Measurements from ENCODE around the gene ATP5MC3. TPM values are rescaled to one million over a fixed set of nuclear protein-coding genes. Genes with fewer than 3 reads are reported as not detected.

ATP5MC3 gene
- total and polyA plus RNA-seq, 11 donors: 474 to 1,123 (median 1,066) TPM

DNA sequence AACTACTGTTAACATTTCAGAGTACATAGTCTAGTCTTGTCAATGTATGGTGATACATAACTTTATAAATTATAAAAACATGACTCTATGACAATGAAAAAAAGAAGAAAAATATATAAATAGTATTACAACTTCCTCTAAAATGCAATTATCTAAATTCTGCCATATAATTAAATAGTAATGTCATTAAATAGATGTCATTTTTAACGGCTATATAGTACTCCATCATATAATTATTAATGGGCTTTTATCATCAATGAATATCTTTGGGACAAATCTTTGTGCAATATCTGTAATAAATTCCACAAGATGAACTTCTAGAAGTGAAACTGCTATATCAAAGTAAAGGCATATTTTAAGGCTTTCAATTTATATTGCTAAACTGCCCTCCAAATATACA, 38.3 kb downstream of the ATP5MC3 start:
- ATAC-seq: no peak
- H3K36me3 ChIP-seq: peaks cover 0 to 25% (median 14%) of the 10 kb centered on the region in 9 donors
- H3K4me1 ChIP-seq: peaks cover 0 to 24% (median 10%) of the 10 kb centered on the region in 12 donors
- H3K9me3 ChIP-seq: no peaks in the 10 kb centered on the region
- H3K4me3 ChIP-seq: no peak overlapping the region
- H3K27ac ChIP-seq: no peak overlapping the region
- intact Hi-C loops (cut with DNase I): no loop called here
- no peak for DNase-seq
- 95 to 99% (median 98%) methylated on average over 1 of the region's 1 CpG for WGBS, 4 donors
- no peak for TF ChIP-seq POLR2A (IDR thresholded peaks at IDR 0.05)
- TF ChIP-seq, protein P1, sequence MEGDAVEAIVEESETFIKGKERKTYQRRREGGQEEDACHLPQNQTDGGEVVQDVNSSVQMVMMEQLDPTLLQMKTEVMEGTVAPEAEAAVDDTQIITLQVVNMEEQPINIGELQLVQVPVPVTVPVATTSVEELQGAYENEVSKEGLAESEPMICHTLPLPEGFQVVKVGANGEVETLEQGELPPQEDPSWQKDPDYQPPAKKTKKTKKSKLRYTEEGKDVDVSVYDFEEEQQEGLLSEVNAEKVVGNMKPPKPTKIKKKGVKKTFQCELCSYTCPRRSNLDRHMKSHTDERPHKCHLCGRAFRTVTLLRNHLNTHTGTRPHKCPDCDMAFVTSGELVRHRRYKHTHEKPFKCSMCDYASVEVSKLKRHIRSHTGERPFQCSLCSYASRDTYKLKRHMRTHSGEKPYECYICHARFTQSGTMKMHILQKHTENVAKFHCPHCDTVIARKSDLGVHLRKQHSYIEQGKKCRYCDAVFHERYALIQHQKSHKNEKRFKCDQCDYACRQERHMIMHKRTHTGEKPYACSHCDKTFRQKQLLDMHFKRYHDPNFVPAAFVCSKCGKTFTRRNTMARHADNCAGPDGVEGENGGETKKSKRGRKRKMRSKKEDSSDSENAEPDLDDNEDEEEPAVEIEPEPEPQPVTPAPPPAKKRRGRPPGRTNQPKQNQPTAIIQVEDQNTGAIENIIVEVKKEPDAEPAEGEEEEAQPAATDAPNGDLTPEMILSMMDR (IDR thresholded peaks at IDR 0.05): no peak
- H3K27me3 ChIP-seq: no peaks in the 10 kb centered on the region

DNA sequence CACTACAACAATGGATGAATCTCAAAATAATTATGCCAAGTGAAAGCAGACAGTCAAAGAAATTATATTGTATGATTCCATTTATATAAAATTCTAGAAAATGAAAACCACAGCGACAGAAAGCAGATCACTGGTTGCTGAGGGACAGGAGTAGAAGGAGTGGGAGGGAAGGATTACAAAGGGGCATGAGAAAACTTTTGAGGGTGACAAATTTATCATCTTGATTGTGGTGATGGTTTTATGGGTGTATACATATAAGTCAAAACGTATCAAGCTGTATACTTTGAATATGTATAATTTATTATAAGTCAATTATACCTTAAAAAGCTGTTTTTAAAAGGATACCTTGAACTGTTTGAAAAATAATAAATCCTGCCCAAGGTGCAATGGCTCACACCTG, 41.2 kb downstream of the ATP5MC3 start:
- WGBS, 4 donors: 74 to 79% (median 76%) methylated on average over 2 of the region's 2 CpGs

DNA sequence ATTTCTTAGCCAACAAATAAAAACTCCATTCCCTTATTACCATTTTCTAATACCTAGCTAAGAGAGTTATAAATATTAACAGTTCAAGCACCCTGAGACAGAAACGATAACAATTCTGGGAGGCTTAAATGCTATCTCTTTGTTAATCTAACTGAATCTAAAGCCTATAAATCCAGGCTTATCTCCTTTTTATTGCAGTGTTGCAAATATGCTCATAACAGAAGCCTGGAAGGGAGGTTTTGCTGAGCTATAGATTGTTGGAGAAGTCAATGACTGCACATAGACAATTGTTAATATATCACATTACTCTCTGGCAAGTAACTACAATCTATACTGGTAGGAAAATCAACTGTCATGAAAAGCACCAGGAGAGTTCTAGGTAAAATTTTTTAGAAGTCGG, 43.7 kb downstream of the ATP5MC3 start:
- H3K9me3 ChIP-seq: no peaks in the 10 kb centered on the region
- intact Hi-C loops (cut with DNase I): no loop called here
- WGBS, 4 donors: 90 to 93% (median 92%) methylated on average over 2 of the region's 2 CpGs
- no peak overlapping the region for H3K27ac ChIP-seq
- no peak for DNase-seq
- H3K4me3 ChIP-seq: no peak overlapping the region
- H3K36me3 ChIP-seq: peaks cover 0 to 50% (median 35%) of the 10 kb centered on the region in 9 donors
- peaks cover 0 to 24% (median 8%) of the 10 kb centered on the region in 12 donors for H3K4me1 ChIP-seq
- ATAC-seq: no peak
- no peaks in the 10 kb centered on the region for H3K27me3 ChIP-seq
- TF ChIP-seq, protein P1 (IDR thresholded peaks at IDR 0.05): no peak
- TF ChIP-seq POLR2A (IDR thresholded peaks at IDR 0.05): no peak

More for the DNA sequence above, 41.2 kb downstream of the ATP5MC3 start:
- intact Hi-C loops (cut with DNase I): no loop called here
- H3K4me1 ChIP-seq: peaks cover 0 to 23% (median 8%) of the 10 kb centered on the region in 12 donors
- H3K27me3 ChIP-seq: no peaks in the 10 kb centered on the region
- no peak overlapping the region for H3K4me3 ChIP-seq
- no peak for DNase-seq
- no peak for ATAC-seq
- peaks cover 0 to 30% (median 21%) of the 10 kb centered on the region in 9 donors for H3K36me3 ChIP-seq
- no peak for TF ChIP-seq POLR2A (IDR thresholded peaks at IDR 0.05)
- TF ChIP-seq, protein P1 (IDR thresholded peaks at IDR 0.05): no peak
- H3K27ac ChIP-seq: no peak overlapping the region
- no peaks in the 10 kb centered on the region for H3K9me3 ChIP-seq

DNA sequence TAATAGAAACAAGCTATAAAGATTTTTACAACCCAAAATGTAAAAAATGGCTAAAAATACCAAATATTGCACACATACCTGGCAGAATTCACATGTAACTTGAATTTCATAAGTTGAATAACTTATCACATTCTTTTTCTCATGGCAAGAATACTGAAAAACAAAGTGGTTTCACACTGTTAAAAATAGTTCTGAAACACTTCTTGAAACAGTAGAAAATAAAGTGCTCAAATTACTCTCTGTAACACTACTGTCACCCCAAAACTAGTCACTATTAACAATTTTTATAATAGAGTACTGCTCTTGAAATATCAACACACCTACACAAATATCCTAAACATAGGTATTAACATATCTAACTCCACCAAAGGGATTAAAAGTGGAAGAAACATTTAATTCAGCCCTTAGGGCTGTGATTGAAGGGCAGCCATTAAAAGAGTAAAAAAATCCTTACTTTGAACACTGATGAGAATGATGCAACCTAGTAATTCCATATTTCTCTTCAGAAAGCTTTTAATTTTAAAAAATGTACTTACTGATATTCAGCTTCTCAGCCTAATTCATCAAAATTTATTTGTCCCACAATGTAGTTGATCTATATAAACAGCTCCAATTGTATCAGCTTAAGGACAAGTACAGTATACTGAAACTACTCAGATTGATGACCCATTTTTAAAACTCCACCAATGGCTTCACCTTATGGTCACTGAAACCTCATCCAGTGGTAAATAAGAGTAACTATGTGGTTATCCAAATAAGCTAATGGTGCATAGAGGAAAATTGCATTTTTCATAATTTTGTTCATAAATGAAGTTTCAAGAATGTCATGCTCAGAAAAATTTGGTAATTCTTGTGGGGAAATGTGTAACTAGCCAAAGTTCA, 44.9 kb downstream of the ATP5MC3 start:
- Histone ChIP-seq H3K9me3 (no peaks in the 10 kb centered on the region), H3K27ac (no peak overlapping the region), H3K4me1 (peaks cover 0 to 32% (median 12%) of the 10 kb centered on the region in 12 donors), H3K27me3 (no peaks in the 10 kb centered on the region), H3K36me3 (peaks cover 0 to 58% (median 35%) of the 10 kb centered on the region in 9 donors), H3K4me3 (no peak overlapping the region)
- TF ChIP-seq POLR2A (IDR thresholded peaks at IDR 0.05): no peak
- TF ChIP-seq, protein P1 (IDR thresholded peaks at IDR 0.05): no peak
- ATAC-seq: no peak
- no peak for DNase-seq
- intact Hi-C loops (cut with DNase I): no loop called here

All from heart left ventricle (tissue), 16 donors.